Measurements from ENCODE around the gene FMO5.

GRCh38 chr1:147241934-147242448 lies 16.9 kb upstream of the FMO5 start:
- no peak for TF ChIP-seq CTCF (conservative IDR thresholded peaks at IDR 0.05; ENCODE audit: low read length)
- no peak for TF ChIP-seq EZH2phosphoT487 (IDR thresholded peaks at IDR 0.05; ENCODE audit: borderline replicate concordance, low read depth, low read length)
